Adipose tissue (tissue), 3 donors: ENCODE results near the gene MAGED1. TPM values are rescaled to one million over a fixed set of nuclear protein-coding genes. Genes with fewer than 3 reads are reported as not detected.
"Not testable (repeated sequence)": the region's sequence is repeated elsewhere in the genome, so short reads cannot be mapped to it uniquely, and the experiment has no call there.

Experiments used
- H3K27ac ChIP-seq: one replicate; pipeline ENCODE4 v1.5.1; 2013; ENCODE audit warnings: low read depth, low read length
- WGBS, 3 donors: extraction: QIAGEN DNeasy Blood & Tissue Kit; methylation state at CpG; one replicate each; pipeline ENCODE4 v1.1.7; 2013; 5-methylcytosine and 5-hydroxymethylcytosine counted together
- polyA plus RNA-seq, 3 donors: library from polyadenylated mRNA; stranded (reverse); fragments of 200-250 nt; gene quantifications; one replicate each; pipeline ENCODE4 v1.2.3, GENCODE V29; 2013
- donor health status: healthy with polysubstance abuse.
- donor health status: Bipolar disorder and iron deficiency.
- donor health status: healthy.

Gene MAGED1
- polyA plus RNA-seq, 3 donors = 26.4 to 33.0 (median 28.6) TPM

DNA sequence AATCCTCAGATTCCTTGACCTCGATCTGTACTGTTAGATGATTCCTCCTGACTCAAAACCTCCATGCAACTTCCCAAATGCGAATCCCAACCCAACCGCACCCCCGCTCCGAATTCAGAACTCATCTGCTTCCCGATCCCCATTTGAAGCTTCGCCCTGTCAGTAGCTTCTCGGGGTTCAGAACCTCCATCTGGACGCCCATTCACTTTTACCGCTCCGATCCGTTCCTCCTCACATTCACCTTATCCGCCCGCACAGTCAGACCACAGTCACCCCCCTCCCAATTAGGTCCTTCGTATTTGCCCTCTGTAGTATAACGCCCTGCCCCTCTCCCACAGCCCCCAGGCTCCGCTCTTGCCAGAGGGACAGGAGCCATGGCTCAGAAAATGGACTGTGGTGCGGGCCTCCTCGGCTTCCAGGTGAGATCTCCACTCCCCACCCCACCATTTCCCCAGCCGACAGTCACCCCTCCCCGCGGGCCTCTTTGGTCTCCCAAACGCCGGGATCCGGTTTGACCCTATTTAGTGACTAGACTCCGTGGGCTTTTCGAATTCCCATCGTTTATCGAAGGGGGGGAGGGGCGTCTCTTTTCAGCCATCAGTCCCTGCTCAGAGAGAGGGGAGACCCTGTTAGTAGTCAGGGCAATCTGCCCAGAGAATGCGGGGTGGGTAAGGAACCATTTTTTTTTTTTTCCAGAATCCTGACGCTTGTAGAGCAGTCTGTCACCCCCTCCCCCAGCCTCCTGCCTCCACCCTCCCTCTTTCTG is 691 bp downstream of the MAGED1 start:
- WGBS, 3 donors = 0 to 36% (median 1%) methylated on average over 25 to 32 of the region's 32 CpGs

DNA sequence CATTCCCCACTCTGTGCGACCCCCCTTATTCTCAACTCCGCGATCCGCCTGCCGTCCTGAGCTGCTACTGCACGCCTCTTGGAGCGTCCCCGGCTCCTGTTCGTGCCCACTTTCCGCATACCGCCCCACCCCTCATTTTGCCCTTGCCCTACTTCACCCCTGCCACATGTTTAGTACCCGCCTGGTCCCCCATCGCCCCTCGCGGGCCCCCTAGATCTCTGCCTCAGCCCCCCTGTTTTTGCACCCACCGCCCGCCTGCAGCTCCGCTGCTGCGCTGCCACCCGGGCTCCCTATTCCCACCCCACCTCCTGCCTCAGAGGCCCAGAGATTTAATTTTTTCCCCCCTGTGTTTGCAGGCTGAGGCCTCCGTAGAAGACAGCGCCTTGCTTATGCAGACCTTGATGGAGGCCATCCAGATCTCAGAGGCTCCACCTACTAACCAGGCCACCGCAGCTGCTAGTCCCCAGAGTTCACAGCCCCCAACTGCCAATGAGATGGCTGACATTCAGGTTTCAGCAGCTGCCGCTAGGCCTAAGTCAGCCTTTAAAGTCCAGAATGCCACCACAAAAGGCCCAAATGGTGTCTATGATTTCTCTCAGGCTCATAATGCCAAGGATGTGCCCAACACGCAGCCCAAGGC is 1.4 kb downstream of the MAGED1 start:
- 1 to 43% (median 13%) methylated on average over 15 to 25 of the region's 25 CpGs for WGBS, 3 donors
- no peak overlapping the region for H3K27ac ChIP-seq

More for the DNA sequence above, 691 bp downstream of the MAGED1 start:
- H3K27ac ChIP-seq = no peak overlapping the region

DNA sequence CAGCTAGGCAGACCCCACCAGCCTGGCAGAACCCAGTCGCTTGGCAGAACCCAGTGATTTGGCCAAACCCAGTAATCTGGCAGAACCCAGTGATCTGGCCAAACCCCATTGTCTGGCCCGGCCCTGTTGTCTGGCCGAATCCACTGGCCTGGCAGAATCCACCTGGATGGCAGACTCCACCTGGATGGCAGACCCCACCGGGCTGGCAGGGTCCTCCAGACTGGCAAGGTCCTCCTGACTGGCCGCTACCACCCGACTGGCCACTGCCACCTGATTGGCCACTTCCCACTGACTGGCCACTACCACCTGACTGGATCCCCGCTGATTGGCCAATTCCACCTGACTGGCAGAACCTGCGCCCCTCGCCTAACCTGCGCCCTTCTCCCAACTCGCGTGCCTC is 3.2 kb downstream of the MAGED1 start:
- WGBS, 3 donors = 84 to 94% (median 87%) methylated on average over 7 to 12 of the region's 12 CpGs
- no peak overlapping the region for H3K27ac ChIP-seq

DNA sequence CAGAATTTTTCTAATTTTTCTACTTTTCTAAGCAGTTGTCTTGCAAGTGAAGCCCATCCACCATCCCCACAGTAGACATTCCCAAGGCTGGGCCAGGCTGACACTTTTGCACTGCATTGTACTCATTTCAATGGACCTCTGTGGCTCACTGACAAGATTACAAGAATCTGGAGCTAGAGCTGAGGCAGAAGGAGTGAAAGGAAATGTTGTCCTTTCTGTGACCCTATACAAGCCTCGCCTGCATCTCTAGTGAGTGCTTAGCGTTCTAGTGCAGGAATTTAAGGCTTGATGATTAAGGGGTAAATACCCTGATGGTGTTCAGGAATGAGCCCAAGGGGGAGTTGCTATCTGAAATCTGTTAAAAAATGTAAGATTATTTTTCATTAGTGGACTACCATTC is 6.3 kb downstream of the MAGED1 start:
- no peak overlapping the region for H3K27ac ChIP-seq
- WGBS, 3 donors = 65 to 80% (median 71%) methylated on average over 2 of the region's 2 CpGs

- 77 to 89% (median 85%) methylated on average over 4 to 5 of the region's 5 CpGs for WGBS, 3 donors
- no peak overlapping the region for H3K27ac ChIP-seq
These were observed 9.2 kb downstream of the MAGED1 start for GRCh38 chrX:51902510-51903050.

DNA sequence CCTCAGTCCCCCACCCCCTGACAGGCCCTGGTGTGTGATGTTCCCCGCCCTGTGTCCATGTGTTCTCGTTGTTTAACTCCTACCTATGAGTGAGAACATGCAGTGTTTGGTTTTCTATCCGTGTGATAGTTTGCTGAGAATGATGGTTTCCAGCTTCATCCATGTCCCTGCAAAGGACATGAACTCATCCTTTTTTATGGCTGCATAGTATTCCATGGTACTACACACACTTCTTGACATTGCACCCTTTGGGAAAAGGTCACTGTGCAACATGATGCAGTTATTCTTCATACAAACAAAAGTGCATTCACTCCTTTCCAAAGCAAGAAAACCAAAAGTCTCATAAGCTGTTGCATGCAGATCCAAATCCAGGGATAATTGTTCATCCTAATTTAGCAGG is 11.7 kb downstream of the MAGED1 start:
- 84 to 91% (median 91%) methylated on average over 3 of the region's 3 CpGs for WGBS, 3 donors
- H3K27ac ChIP-seq = not testable (repeated sequence)

- 64 to 85% (median 84%) methylated on average over 3 of the region's 3 CpGs for WGBS, 3 donors
- H3K27ac ChIP-seq = no peak overlapping the region
These were observed 12.3 kb downstream of the MAGED1 start for GRCh38 chrX:51905711-51906110.

- H3K27ac ChIP-seq = no peak overlapping the region
- 26 to 48% (median 47%) methylated on average over 2 of the region's 2 CpGs for WGBS, 3 donors
These were observed 24.2 kb downstream of the MAGED1 start for GRCh38 chrX:51917604-51918003.

DNA sequence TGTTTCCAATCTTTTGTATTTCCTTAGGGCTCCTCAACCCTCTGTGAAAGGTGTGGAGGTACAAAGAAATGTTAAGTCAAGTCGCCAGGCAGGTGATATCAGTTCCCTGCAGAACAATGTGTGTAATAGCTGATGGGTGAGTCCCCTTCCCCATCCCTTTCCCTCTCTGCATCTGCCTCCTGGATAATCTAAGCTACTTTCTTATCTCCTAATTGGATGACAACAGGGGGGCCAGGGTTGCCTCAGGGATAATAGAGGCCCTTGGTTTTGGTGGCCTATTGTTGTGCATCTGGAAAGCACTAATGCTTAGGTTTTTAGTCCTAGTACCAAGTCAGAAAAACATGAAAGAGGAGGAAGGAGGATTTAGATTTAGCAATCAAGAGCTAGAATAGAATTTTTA is 29.1 kb downstream of the MAGED1 start:
- H3K27ac ChIP-seq = no peak overlapping the region
- 48 to 74% (median 50%) methylated on average over 1 of the region's 1 CpG for WGBS, 3 donors

DNA sequence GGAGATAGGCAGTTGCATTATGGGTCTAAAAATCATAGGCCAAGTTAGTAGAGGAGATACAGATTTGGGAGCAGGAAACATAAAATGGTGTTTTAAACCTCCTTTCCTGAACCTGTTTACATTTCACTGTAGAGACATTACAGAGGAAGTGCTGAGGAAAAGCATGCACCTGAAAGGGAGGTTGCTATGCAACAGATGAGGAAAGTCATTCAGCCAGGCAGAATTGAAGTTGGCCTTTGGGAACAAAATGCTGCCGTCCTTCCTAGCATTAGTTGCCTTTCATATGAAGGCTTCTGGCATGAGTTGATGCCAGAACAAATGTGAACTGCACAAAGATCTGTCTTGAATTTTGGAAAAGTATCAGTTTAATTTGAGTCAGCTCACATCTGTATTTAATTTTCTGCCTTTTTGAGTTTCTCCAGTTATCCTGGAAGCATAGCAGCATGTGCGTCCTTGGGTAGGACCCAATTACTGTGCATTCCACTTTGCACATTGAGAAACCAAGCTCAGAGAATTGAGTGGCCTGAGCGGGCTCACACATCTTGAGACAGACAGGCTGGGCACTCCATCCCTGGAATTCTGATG is 38.2 kb downstream of the MAGED1 start:
- 51 to 66% (median 64%) methylated on average over 3 of the region's 3 CpGs for WGBS, 3 donors
- no peak overlapping the region for H3K27ac ChIP-seq

Other genes with a start within 250 kb of the MAGED1 start
- not detected for gene CENPVL2, start 210.8 kb upstream of the MAGED1 start, polyA plus RNA-seq
- not detected for gene CENPVL1, start 183.1 kb upstream of the MAGED1 start, polyA plus RNA-seq
- gene GSPT2, start 150.2 kb upstream of the MAGED1 start, polyA plus RNA-seq = 1 to 10 TPM; 3.2 to 4.5 (median 4.3) TPM
- 10 to 100 TPM in 1 of 3 donors, 1 to 10 TPM in 2; 2.2 to 10.2 (median 5.5) TPM for gene MAGED4B, start 175.6 kb downstream of the MAGED1 start, polyA plus RNA-seq